Naive thymus-derived CD8-positive, alpha-beta T cell (primary cell): Measurements from ENCODE around the gene STRN. TPM values are rescaled to one million over a fixed set of nuclear protein-coding genes. Genes with fewer than 3 reads are reported as not detected.
A peak's percentile ranks its signal among the peaks of the same experiment; 100 is the strongest.
"Not testable (repeated sequence)": the region's sequence is repeated elsewhere in the genome, so short reads cannot be mapped to it uniquely, and the experiment has no call there.

Source experiments
- ATAC-seq, 2 donors: fragments of 150-1000 bp; cut with Tn5 transposase in 1 of 2; sonication (Bioruptor Pico), chemical (Tn5 transposase) in 1 of 2; 1 replicate in 1 of 2; 2 replicates in 1 of 2; pipeline ENCODE4 v1.10.0; 2021; ENCODE audit warnings: mild to moderate bottlenecking in 2 of 2, moderate library complexity in 2 of 2
- POLR2A ChIA-PET: fragments of 350-600 bp; sonication (Branson Sonifier 250); formaldehyde crosslinking; loops from one replicate; lab custom pipeline; 2021; ENCODE audit warnings: antibody characterized with exemption; lab: Charles Lee
- DNase-seq, 10 donors: peaks; one replicate each; pipeline versions ENCODE4 v3.0.0 to v3.0.0-alpha.2; 2020 to 2022
- H3K27ac Mint-ChIP-seq, 10 donors: one replicate each; pipeline ENCODE4 v1.8.0; 2020 to 2022; ENCODE audit warnings: mild to moderate bottlenecking in 10 of 10, mixed read lengths in 10 of 10, moderate library complexity in 4 of 10, inconsistent platforms in 1 of 10
- H3K27me3 Mint-ChIP-seq, 5 donors: one replicate each; pipeline ENCODE4 v1.8.0; 2021 to 2022; ENCODE audit warnings: mixed read lengths in 5 of 5
- H3K36me3 Mint-ChIP-seq, 3 donors: one replicate each; pipeline ENCODE4 v1.8.0; 2020 to 2022; ENCODE audit warnings: mixed read lengths in 3 of 3, mild to moderate bottlenecking in 2 of 3, inconsistent platforms in 1 of 3
- H3K4me1 Mint-ChIP-seq, 4 donors: one replicate each; pipeline ENCODE4 v1.8.0; 2021 to 2022; ENCODE audit warnings: mixed read lengths in 4 of 4
- H3K4me3 Mint-ChIP-seq, 10 donors: one replicate each; pipeline ENCODE4 v1.8.0; 2020 to 2022; ENCODE audit warnings: mild to moderate bottlenecking in 10 of 10, mixed read lengths in 10 of 10, moderate library complexity in 6 of 10, inconsistent platforms in 1 of 10
- H3K9me3 Mint-ChIP-seq, 9 donors: one replicate each; pipeline ENCODE4 v1.8.0; 2020 to 2022; ENCODE audit warnings: mixed read lengths in 9 of 9, mild to moderate bottlenecking in 3 of 9, inconsistent platforms in 1 of 9, moderate library complexity in 1 of 9
- polyA plus RNA-seq, 3 donors: library from polyadenylated mRNA; unstranded; fragments of 300-500 nt; fragmentation: Illumina TruSeq; gene quantifications; one replicate each; pipeline ENCODE4 v1.2.3, GENCODE V29; 2021
- total RNA-seq, 8 experiments: library from RNA in 2 of 8; stranded (reverse) in 2 of 8; gene quantifications; one replicate each; pipeline ENCODE4 v1.2.3 and lab custom pipeline; 2021 to 2026

Gene STRN, protein sequence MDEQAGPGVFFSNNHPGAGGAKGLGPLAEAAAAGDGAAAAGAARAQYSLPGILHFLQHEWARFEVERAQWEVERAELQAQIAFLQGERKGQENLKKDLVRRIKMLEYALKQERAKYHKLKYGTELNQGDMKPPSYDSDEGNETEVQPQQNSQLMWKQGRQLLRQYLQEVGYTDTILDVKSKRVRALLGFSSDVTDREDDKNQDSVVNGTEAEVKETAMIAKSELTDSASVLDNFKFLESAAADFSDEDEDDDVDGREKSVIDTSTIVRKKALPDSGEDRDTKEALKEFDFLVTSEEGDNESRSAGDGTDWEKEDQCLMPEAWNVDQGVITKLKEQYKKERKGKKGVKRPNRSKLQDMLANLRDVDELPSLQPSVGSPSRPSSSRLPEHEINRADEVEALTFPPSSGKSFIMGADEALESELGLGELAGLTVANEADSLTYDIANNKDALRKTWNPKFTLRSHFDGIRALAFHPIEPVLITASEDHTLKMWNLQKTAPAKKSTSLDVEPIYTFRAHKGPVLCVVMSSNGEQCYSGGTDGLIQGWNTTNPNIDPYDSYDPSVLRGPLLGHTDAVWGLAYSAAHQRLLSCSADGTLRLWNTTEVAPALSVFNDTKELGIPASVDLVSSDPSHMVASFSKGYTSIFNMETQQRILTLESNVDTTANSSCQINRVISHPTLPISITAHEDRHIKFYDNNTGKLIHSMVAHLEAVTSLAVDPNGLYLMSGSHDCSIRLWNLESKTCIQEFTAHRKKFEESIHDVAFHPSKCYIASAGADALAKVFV
- total RNA-seq (10 to 100 TPM; 33.4 to 34.9 TPM), polyA plus RNA-seq (10 to 100 TPM in 1 of 3 donors, 1 to 10 TPM in 2; 6.8 to 10.8 (median 7.8) TPM), total RNA-seq (lab: John Stamatoyannopoulos, UW) (34.7 to 84.1 (median 63.2) reads per million in 6 experiments)

DNA sequence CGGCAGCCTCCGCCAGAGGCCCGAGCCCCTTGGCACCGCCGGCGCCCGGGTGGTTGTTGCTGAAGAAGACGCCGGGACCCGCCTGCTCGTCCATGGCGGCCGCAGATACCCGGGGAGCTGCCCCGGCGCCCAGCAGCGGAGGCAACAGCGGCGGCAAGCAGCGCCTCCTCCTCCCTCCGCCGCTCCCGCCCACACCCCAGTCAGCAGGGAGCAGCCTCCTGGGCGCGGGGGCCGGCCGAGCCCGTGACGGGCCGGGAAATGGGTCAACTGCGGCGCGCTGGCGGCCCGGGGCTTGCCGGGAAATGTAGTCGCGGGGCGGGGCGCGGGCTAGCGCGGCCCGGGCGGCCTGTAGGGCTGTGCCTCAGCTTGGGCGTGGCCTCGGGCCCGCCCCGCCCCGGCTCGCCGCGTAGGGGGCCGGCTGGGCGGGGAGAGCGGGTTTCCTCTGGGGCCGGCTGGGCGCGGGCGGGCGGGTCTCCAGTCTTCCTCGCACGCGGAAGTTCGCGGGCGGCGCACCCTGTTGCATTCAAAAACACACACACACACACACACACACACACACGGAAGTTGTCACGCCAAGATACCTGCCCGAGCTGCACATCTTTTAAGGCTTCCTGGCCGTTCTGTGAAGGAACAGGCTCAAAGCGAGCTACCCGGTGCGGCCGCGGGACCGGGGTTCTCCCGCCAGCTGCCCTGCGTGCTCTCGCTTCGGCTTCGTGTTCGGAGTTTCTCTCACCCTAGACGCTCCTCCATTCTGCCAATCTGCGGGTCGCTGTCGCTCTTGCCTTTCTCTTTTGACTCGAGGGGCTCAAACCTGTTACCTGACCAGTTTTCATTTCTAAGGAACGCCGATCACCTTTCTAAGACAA, at the start of gene STRN:
Gene STRN, minus strand, starts transcription at position 167 of the 866 bp plus-strand sequence. Its CDS starts 73 bp downstream, at position 94.
- ATAC-seq (peak; percentile 88 to 90), DNase-seq (peak; percentile 94 to 99 (median 98))
- Mint-ChIP-seq H3K27ac (peak within 1 kb of the TSS; percentile 97 to 100 (median 98)), H3K4me1 (peaks cover 33 to 55% (median 47%) of the 10 kb centered on the region in 4 donors), H3K4me3 (peak within 1 kb of the TSS; percentile 92 to 98 (median 97)), H3K9me3 (no peaks in the 10 kb centered on the region), H3K27me3 (peaks cover 0 to 3% (median 0%) of the 10 kb centered on the region in 5 donors), H3K36me3 (peaks cover 0 to 10% (median 0%) of the 10 kb centered on the region in 3 donors)
- POLR2A ChIA-PET = interaction anchor here (0.6 to 1.7 kb wide), 14 partner anchors 16 to 1785 kb away, joined by 3 to 13 read pairs (median 4); partner anchors contain the start of genes ATL2, CEBPZ, GPATCH11 and HEATR5B

DNA sequence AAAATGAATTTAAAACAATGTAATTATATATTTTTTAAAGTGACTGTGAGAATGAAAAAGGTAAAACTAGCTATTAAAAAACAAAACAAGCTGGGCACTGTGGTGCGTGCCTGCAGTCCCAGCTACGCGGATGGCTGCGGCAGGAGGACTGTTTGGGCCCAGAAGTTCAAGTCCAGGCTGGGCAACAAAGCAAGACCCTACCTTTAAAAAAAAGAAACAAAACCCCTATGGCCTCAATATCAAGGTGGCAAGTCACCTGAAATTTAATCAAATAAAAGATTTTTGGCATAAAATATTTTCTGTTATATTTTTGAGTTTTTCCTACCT, 46.9 kb upstream of the STRN start:
- DNase-seq (no peak), ATAC-seq (no peak)
- no peaks in the 10 kb centered on the region for H3K9me3 Mint-ChIP-seq
- no peaks in the 10 kb centered on the region for H3K27me3 Mint-ChIP-seq
- H3K27ac Mint-ChIP-seq = peak overlapping the region in 2 of 10 donors; percentile 21 to 81
- H3K4me3 Mint-ChIP-seq = no peak overlapping the region
- H3K4me1 Mint-ChIP-seq = peaks cover 4 to 16% (median 7%) of the 10 kb centered on the region in 4 donors
- H3K36me3 Mint-ChIP-seq = peaks cover 12 to 79% (median 28%) of the 10 kb centered on the region in 3 donors
- POLR2A ChIA-PET = no interaction called here

DNA sequence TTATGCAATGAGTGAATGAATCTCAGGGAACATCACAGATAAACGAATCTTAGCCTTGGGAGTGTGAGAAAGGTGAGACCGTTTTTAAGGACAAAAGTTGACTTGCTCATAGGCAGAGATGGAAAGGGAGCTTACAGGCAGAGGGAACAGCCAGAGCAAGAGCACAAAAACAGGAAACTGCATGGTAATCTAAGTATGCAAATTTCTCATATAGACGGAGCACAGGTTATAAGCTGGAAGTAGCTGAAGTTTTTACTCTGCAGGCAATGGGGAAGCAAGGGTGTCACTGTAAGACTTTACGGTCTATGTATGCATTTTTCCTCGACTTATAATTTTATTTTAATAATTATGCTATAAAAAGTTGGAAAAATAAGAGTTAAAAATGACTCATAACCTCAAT, 44.8 kb upstream of the STRN start:
- POLR2A ChIA-PET = no interaction called here

DNA sequence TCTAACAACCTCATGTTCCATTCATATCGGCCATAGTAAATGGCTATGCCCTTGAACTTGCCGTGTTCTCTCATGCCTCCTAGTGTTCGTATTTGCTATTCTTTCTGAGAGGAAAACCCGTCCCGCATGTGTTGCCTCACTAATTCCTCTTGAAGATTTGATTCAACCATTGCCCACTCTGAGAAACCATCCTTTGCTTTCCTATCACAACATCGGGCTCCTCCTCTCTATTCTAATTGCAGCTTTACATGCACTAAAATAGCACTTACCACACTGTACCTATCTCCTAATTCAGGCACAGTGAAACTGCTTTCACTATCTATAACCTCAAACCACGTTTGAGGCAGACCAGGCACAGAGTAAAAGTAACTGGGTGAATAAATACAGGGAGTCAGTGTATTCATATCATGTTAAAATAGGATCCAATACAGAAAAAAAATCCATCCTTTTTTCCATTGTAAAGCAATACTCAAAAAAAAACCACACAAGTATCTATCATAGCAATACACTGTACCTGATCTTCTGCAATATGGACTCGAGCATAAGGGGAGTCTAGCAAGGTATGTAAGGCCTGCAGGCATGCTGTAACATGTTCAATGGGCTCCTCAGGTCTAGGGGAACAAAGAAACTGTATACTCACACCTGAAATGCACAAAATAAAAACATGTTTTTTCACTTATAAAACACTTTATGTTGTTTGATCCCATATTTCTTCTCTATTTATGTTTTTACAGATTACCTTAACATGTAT, 39.0 kb upstream of the STRN start:
- Mint-ChIP-seq H3K36me3 (peaks cover 0 to 86% (median 16%) of the 10 kb centered on the region in 3 donors), H3K4me3 (peak overlapping the region in 7 of 10 donors; percentile 19 to 44 (median 23)), H3K27ac (peak overlapping the region in 8 of 10 donors; percentile 32 to 67 (median 50)), H3K27me3 (no peaks in the 10 kb centered on the region), H3K9me3 (no peaks in the 10 kb centered on the region), H3K4me1 (peaks cover 7 to 12% (median 9%) of the 10 kb centered on the region in 4 donors)
- POLR2A ChIA-PET = no interaction called here
- peak in 4 of 10 donors; percentile 6 to 39 (median 20) for DNase-seq
- peak; percentile 52 to 67 for ATAC-seq

More for the DNA sequence above, 44.8 kb upstream of the STRN start:
- ATAC-seq (no peak), DNase-seq (no peak)
- H3K4me3 Mint-ChIP-seq = peak overlapping the region in 1 of 10 donors; percentile 46
- peaks cover 9 to 79% (median 21%) of the 10 kb centered on the region in 3 donors for H3K36me3 Mint-ChIP-seq
- peak overlapping the region in 8 of 10 donors; percentile 7 to 82 (median 54) for H3K27ac Mint-ChIP-seq
- no peaks in the 10 kb centered on the region for H3K27me3 Mint-ChIP-seq
- H3K9me3 Mint-ChIP-seq = no peaks in the 10 kb centered on the region
- peaks cover 4 to 16% (median 7%) of the 10 kb centered on the region in 4 donors for H3K4me1 Mint-ChIP-seq

DNA sequence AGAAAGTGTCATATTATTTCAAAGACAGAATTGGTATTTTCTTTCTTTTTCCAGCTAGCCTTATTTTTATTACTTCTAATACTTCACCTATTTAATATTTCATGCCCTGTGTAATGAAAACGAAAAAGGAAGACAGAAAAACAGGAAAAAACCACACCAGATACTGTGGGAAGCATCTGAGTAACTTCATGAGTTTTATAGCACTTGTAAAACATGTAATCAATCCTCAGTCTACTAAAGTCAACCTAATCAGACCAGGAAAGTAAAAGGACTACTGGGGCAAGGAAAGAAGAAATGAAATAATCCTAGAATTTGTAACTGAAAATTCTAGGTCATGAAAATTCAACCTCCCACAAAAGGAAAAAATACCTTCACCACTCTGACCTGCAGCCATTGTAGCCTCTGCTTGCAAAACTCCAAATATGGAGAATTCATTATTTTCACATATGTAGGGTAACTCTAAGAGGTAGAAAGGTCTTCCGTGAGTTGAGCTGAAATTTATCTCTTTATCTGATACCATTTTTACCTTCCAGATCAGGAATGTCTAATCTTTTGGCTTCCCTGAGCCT, 34.7 kb upstream of the STRN start:
- H3K4me1 Mint-ChIP-seq = peaks cover 7 to 12% (median 9%) of the 10 kb centered on the region in 4 donors

DNA sequence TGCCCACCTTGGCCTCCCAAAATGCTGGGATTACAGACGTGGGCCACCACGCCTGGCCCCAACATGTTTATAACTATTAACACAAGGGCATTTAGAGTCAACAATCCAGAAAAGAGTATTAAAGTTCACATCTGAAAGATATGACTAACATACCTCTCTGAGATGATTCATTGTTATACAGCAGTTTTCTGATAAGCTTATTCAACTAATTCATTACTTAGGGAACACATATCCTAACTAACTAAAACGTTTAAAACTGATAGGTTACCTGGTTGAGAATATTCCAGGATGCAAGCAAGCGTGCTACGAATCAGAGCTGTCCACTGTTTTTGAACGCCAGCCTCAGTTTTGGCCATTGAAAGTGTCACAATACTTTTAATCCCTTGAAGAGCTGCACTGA, 34.0 kb upstream of the STRN start:
- H3K36me3 Mint-ChIP-seq = peaks cover 0 to 87% (median 32%) of the 10 kb centered on the region in 3 donors

More for the DNA sequence above, 34.7 kb upstream of the STRN start:
- DNase-seq (no peak), ATAC-seq (no peak)
- no peaks in the 10 kb centered on the region for H3K9me3 Mint-ChIP-seq
- no peak overlapping the region for H3K4me3 Mint-ChIP-seq
- H3K36me3 Mint-ChIP-seq = peaks cover 0 to 88% (median 33%) of the 10 kb centered on the region in 3 donors
- H3K27ac Mint-ChIP-seq = no peak overlapping the region
- no peaks in the 10 kb centered on the region for H3K27me3 Mint-ChIP-seq
- POLR2A ChIA-PET = interaction anchor here (1.0 kb wide), 1 partner anchor 34 kb away, joined by 3 read pairs; no protein-coding TSS in a partner anchor

DNA sequence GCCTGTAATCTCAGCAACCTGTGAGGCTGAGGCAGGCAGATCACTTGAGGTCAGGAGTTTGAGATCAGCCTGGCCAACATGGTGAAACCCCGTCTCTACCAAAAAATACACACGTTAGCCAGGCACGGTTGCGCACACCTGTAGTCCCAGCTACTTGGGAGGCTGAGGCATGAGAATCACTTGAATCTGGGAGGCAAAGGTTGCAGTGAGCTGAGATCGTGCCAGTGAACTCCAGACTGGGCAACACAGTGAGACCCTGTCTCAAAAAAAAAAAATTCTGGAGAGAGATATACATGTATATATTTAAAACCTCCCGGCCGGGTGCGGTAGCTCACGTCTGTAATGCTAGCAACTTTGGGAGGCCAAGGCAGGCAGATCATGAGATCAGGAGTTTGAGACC, 33.1 kb upstream of the STRN start:
- not testable (repeated sequence) for H3K27ac Mint-ChIP-seq, ATAC-seq, H3K9me3 Mint-ChIP-seq, H3K27me3 Mint-ChIP-seq, DNase-seq, H3K4me1 Mint-ChIP-seq, H3K4me3 Mint-ChIP-seq
- POLR2A ChIA-PET = interaction anchor here (0.6 kb wide), 1 partner anchor 23 kb away, joined by 4 read pairs; no protein-coding TSS in a partner anchor
- peaks cover 0 to 82% (median 32%) of the 10 kb centered on the region in 3 donors for H3K36me3 Mint-ChIP-seq

More for the DNA sequence above, 34.0 kb upstream of the STRN start:
- no peaks in the 10 kb centered on the region for H3K27me3 Mint-ChIP-seq
- no peak overlapping the region for H3K27ac Mint-ChIP-seq
- POLR2A ChIA-PET = no interaction called here
- no peaks in the 10 kb centered on the region for H3K9me3 Mint-ChIP-seq
- ATAC-seq (no peak), DNase-seq (no peak)
- H3K4me3 Mint-ChIP-seq = no peak overlapping the region
- peaks cover 5 to 11% (median 7%) of the 10 kb centered on the region in 4 donors for H3K4me1 Mint-ChIP-seq

DNA sequence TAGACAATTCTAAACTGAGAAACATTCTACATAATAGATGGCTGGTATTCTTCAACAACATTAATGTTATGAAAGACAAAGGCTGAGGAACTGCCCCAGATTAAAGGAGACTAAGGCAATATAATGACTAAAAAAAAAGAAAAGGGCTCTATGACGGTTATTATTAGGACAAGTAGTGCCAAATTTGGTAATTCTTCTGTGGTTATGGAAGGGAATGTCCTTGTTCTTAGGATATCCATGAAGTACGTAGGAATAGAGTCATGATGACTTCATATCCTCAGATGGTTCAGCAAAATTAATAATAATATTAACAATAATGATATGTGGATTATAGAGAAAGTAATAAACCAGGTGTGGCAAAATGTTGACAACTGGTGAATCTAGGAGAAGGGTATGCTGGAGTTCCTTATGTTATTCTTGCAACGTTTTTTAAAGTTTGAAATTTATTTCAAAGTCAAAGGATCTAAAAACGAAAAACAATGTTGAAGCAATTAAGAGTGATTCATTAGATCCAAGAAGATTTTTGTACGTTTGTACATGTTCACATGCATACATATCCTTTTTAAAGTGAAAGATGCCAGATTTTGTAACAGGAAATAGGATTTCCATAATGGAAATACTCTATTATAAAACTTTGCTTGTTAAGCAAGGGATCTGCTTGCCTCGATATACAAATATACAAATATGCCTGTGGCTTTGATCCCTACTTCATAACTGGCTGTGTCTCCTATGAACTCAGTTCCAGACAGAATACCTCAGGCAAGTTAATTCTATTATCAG, 27.7 kb upstream of the STRN start:
- DNase-seq = no peak
- Mint-ChIP-seq H3K27ac (peak overlapping the region in 2 of 10 donors; percentile 51 to 64), H3K9me3 (no peaks in the 10 kb centered on the region), H3K4me1 (peaks cover 0 to 2% (median 0%) of the 10 kb centered on the region in 4 donors), H3K36me3 (peaks cover 0 to 59% (median 23%) of the 10 kb centered on the region in 3 donors), H3K27me3 (no peaks in the 10 kb centered on the region), H3K4me3 (no peak overlapping the region)
- ATAC-seq = no peak
- POLR2A ChIA-PET = no interaction called here

DNA sequence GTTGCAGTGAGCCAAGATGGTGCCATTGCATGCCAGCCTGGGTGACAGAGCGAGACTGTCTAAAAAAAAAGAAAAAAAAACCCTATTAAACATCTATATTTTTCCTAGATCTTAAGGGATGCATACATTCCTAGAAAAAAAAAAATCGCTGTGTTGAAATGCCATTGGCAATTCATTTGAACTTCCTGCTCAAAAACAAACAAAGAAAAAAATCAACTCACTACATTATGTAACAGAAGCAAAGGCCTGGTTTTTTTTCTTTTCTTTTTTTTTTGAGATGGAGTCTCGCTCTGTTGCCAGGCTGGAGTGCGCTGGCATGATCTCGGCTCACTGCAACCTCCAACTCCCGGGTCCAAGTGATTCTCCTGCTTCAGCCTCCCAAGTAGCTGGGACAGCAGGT, 21.7 kb upstream of the STRN start:
- ATAC-seq (no peak), DNase-seq (no peak)
- Mint-ChIP-seq H3K9me3 (no peaks in the 10 kb centered on the region), H3K4me1 (peaks cover 0 to 2% (median 0%) of the 10 kb centered on the region in 4 donors), H3K4me3 (no peak overlapping the region), H3K36me3 (peaks cover 0 to 53% (median 18%) of the 10 kb centered on the region in 3 donors), H3K27me3 (no peaks in the 10 kb centered on the region), H3K27ac (peak overlapping the region in 2 of 10 donors; percentile 58 to 63)
- POLR2A ChIA-PET = interaction anchor here (1.2 kb wide), 1 partner anchor 22 kb away, joined by 3 read pairs; the partner anchor contains the start of gene STRN

DNA sequence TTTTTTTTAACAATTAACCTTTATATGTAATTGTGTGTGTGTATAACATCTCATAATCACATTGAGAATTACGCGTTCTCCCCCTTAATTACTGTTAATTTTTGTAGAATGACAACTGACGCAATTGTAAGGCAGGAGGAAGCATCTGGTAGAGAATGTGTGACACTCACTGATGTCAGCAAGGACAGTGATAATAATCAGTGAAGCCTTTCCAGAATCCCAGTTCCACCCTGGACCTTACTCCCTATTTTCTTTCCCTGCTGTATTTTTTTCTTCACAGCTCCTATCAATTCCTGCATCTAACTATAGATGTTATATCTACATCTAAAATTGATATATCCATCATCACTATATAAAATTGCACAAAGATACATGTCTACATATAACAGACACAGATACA, 16.1 kb upstream of the STRN start:
- peaks cover 0 to 1% (median 0%) of the 10 kb centered on the region in 4 donors for H3K4me1 Mint-ChIP-seq
- no peak for ATAC-seq
- POLR2A ChIA-PET = interaction anchor here (1.5 kb wide), 1 partner anchor 16 kb away, joined by 3 read pairs; the partner anchor contains the start of gene STRN
- H3K27ac Mint-ChIP-seq = peak overlapping the region in 1 of 10 donors; percentile 15
- no peaks in the 10 kb centered on the region for H3K27me3 Mint-ChIP-seq
- no peak for DNase-seq
- peaks cover 0 to 49% (median 20%) of the 10 kb centered on the region in 3 donors for H3K36me3 Mint-ChIP-seq
- H3K4me3 Mint-ChIP-seq = no peak overlapping the region
- H3K9me3 Mint-ChIP-seq = peaks cover 0 to 6% (median 0%) of the 10 kb centered on the region in 9 donors
